ENCODE measurements around the gene CCDC170. TPM values are rescaled to one million over a fixed set of nuclear protein-coding genes. Genes with fewer than 3 reads are reported as not detected.

Gene CCDC170
- polyA plus RNA-seq, 1 donor from 2014 or later, result 0.15 TPM

GRCh38 chr6:151506761-151507160 lies 12.9 kb downstream of the CCDC170 start:
- Histone ChIP-seq H3K27me3 (ENCODE audit: insufficient read depth, low read depth, low read length) (no peaks in the 10 kb centered on the region), H2AFZ (ENCODE audit: low read depth, low read length) (no peak overlapping the region), H3K9ac (ENCODE audit: low read length) (no peak overlapping the region), H4K20me1 (ENCODE audit: insufficient read depth) (no peaks in the 10 kb centered on the region), H3K27ac (ENCODE audit: low read length) (no peak overlapping the region), H3K4me2 (ENCODE audit: low read length) (no peak overlapping the region), H3K36me3 (ENCODE audit: insufficient read depth, low read length) (no peaks in the 10 kb centered on the region), H3K79me2 (replicated peaks; ENCODE audit: insufficient read depth, low read length) (no peaks in the 10 kb centered on the region), H3F3A (ENCODE audit: insufficient read depth, low read length, poor library complexity, severe bottlenecking) (no peaks in the 10 kb centered on the region), H3K4me3 (ENCODE audit: low read length) (no peak overlapping the region), H3K9me3 (ENCODE audit: low read length) (no peaks in the 10 kb centered on the region), H3K9me2 (ENCODE audit: insufficient read depth, low read length) (no peaks in the 10 kb centered on the region)
- TF ChIP-seq REST (IDR thresholded peaks at IDR 0.05; ENCODE audit: borderline replicate concordance), result no peak
- no peak for TF ChIP-seq TAF1 (IDR thresholded peaks at IDR 0.05; ENCODE audit: low read depth)
- TF ChIP-seq POLR2AphosphoS5 (IDR thresholded peaks at IDR 0.05), result no peak
- TF ChIP-seq MXI1 (conservative IDR thresholded peaks at IDR 0.05; ENCODE audit: poor library complexity, severe bottlenecking), result no peak
- TF ChIP-seq EP300 (conservative IDR thresholded peaks at IDR 0.05; ENCODE audit: poor library complexity, severe bottlenecking), result no peak
- TF ChIP-seq SMC3 (conservative IDR thresholded peaks at IDR 0.05; ENCODE audit: poor library complexity), result no peak
- no peak for TF ChIP-seq EZH2 (IDR thresholded peaks at IDR 0.05; ENCODE audit: borderline replicate concordance, insufficient read depth, low read length, poor library complexity, severe bottlenecking)
- no peak for TF ChIP-seq RAD21 (conservative IDR thresholded peaks at IDR 0.05)
- no peak for TF ChIP-seq CTCF (IDR thresholded peaks at IDR 0.05; ENCODE audit: poor library complexity, severe bottlenecking)

GRCh38 chr6:151509048-151509447 lies 15.2 kb downstream of the CCDC170 start:
- no peak overlapping the region for H3K27ac ChIP-seq (ENCODE audit: low read length)
- no peaks in the 10 kb centered on the region for H3K9me3 ChIP-seq (ENCODE audit: low read length)
- H4K20me1 ChIP-seq (ENCODE audit: insufficient read depth), result no peaks in the 10 kb centered on the region
- no peaks in the 10 kb centered on the region for H3K9me2 ChIP-seq (ENCODE audit: insufficient read depth, low read length)
- H3K4me3 ChIP-seq (ENCODE audit: low read length), result no peak overlapping the region
- H3K36me3 ChIP-seq (ENCODE audit: insufficient read depth, low read length), result no peaks in the 10 kb centered on the region
- no peaks in the 10 kb centered on the region for H3K27me3 ChIP-seq (ENCODE audit: insufficient read depth, low read depth, low read length)
- H2AFZ ChIP-seq (ENCODE audit: low read depth, low read length), result no peak overlapping the region
- no peak for TF ChIP-seq CTCF (IDR thresholded peaks at IDR 0.05; ENCODE audit: poor library complexity, severe bottlenecking)
- no peak for TF ChIP-seq RAD21 (conservative IDR thresholded peaks at IDR 0.05)
- no peak for TF ChIP-seq REST (IDR thresholded peaks at IDR 0.05; ENCODE audit: borderline replicate concordance)
- TF ChIP-seq TAF1 (IDR thresholded peaks at IDR 0.05; ENCODE audit: low read depth), result no peak
- no peak for TF ChIP-seq POLR2AphosphoS5 (IDR thresholded peaks at IDR 0.05)
- TF ChIP-seq MXI1 (conservative IDR thresholded peaks at IDR 0.05; ENCODE audit: poor library complexity, severe bottlenecking), result no peak
- no peak for TF ChIP-seq SMC3 (conservative IDR thresholded peaks at IDR 0.05; ENCODE audit: poor library complexity)
- no peak for TF ChIP-seq EZH2 (IDR thresholded peaks at IDR 0.05; ENCODE audit: borderline replicate concordance, insufficient read depth, low read length, poor library complexity, severe bottlenecking)
- no peaks in the 10 kb centered on the region for H3F3A ChIP-seq (ENCODE audit: insufficient read depth, low read length, poor library complexity, severe bottlenecking)
- no peak overlapping the region for H3K9ac ChIP-seq (ENCODE audit: low read length)
- no peak overlapping the region for H3K4me2 ChIP-seq (ENCODE audit: low read length)
- H3K79me2 ChIP-seq (replicated peaks; ENCODE audit: insufficient read depth, low read length), result no peaks in the 10 kb centered on the region
